ENCODE measurements around the gene DDX23.

GRCh38 chr12:48811437-48812090 is 40.4 kb downstream of the DDX23 start:
- TF ChIP-seq POLR2AphosphoS5 (IDR thresholded peaks at IDR 0.05; ENCODE audit: borderline replicate concordance, low read depth, low read length), result no peak
- no peak for TF ChIP-seq EZH2 (IDR thresholded peaks at IDR 0.05)
